ENCODE results near the gene TRIM71.

Gene TRIM71

DNA sequence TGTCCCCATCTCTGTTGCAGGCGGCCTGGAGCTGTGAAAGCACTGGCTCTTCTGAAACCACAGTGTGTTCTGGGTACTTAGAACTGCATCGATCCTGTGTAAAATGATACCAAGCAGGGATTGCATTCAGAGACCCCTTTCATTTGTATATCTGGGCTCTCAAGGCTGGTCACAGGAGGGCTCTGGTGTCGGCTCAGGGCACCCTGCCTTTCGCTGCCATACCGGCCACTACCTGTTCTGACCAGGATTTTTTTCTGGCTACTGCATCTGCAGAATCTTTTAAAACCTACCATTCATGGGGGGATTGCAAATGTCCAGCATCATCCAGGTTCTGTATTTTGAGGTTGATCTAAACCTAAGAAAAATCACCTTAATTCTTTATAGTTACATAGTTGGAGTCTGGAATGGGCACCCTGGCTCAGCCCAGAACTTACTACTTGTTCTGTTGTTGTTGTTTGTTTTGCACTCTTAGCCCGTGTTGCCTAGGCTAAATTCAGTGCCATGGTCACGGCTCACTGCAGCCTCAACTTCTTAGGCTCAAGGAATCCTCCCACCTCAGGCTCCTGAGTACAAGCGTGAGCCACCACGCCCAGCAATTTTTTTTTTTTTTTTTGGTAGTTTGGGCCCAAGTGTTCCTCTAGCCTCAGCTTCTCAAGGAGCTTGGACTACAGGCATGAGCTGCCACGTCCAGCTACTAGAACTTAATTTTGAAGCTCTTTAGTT, 52.7 kb downstream of the TRIM71 start:
- no peak for DNase-seq (ENCODE audit: low read depth in 2 of 2)
- TF ChIP-seq, protein P1, sequence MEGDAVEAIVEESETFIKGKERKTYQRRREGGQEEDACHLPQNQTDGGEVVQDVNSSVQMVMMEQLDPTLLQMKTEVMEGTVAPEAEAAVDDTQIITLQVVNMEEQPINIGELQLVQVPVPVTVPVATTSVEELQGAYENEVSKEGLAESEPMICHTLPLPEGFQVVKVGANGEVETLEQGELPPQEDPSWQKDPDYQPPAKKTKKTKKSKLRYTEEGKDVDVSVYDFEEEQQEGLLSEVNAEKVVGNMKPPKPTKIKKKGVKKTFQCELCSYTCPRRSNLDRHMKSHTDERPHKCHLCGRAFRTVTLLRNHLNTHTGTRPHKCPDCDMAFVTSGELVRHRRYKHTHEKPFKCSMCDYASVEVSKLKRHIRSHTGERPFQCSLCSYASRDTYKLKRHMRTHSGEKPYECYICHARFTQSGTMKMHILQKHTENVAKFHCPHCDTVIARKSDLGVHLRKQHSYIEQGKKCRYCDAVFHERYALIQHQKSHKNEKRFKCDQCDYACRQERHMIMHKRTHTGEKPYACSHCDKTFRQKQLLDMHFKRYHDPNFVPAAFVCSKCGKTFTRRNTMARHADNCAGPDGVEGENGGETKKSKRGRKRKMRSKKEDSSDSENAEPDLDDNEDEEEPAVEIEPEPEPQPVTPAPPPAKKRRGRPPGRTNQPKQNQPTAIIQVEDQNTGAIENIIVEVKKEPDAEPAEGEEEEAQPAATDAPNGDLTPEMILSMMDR (IDR thresholded peaks at IDR 0.05; ENCODE audit: low read depth, low read length): no peak
- H3K4me3 ChIP-seq (replicated peaks in 1 of 2; ENCODE audit: low read depth in 2 of 2, low read length in 2 of 2): no peak overlapping the region

DNA sequence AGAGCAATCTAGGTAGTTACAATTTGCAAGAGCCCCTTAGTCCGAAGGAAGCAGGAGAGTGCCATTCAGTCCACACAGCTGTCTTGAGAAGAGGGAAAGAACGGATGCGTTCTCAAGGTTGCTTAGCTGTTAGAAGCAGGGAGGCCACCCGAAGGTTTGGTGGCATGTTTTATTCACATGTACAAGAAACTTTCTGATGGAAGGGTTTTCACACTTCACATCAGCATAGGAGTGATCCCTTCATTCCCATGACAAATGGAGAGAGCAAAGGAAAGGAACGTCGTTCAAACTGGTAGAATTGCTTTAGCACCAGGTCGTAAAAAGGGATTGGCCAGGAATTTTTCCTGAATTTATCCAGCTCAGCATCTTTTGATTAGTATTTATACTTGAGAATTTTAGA, 53.5 kb downstream of the TRIM71 start:
- DNase-seq (ENCODE audit: low read depth in 2 of 2): no peak
- no peak overlapping the region for H3K4me3 ChIP-seq (replicated peaks in 1 of 2; ENCODE audit: low read depth in 2 of 2, low read length in 2 of 2)
- TF ChIP-seq, protein P1 (IDR thresholded peaks at IDR 0.05; ENCODE audit: low read depth, low read length): no peak

DNA sequence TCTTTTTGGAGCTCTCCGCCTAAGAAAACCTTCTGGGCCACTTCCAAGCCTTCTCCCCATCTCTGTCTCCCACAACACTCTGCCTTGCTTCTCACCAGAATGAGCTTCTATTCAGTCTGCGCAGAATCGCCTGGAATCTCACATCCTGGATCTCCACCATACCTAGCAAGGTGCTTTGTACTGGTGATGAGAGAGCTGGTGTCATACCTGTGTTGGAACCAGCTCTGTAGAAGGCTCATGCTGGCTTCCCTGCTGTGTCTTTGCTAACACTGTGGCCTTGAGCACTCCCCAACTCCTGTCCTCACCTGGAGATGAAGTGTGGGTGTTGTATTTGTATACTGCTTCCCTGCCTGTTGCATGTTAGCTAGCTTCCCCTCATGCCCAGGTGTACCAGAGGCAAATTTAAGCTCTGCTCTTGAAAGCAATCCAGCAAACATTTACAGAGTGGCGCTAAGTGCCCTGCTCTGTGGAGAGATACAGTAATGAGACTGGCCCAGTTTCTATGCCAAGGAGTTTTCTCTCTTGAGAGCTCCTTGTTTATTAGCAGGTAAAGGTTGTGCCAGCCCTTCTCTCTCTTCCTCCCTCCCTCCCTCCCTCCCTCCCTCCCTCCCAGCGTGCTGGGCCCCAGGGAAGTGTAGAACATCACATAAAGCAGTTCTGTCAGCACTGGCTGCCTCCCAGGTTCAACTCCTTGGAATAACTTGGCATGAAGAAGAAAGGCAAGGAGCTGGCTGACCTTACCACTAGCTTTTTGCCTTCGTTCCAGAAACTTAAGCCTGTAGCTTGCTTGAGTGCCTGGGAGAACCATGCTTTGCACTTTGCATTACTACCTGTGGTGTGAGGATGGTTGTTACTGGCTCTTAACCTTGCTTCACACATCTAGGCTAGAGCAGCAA, 54.9 kb downstream of the TRIM71 start:
- no peak overlapping the region for H3K4me3 ChIP-seq (replicated peaks in 1 of 2; ENCODE audit: low read depth in 2 of 2, low read length in 2 of 2)
- TF ChIP-seq, protein P1 (IDR thresholded peaks at IDR 0.05; ENCODE audit: low read depth, low read length): no peak
- peak in 1 of 2 donors; percentile 73 for DNase-seq (ENCODE audit: low read depth in 2 of 2)

DNA sequence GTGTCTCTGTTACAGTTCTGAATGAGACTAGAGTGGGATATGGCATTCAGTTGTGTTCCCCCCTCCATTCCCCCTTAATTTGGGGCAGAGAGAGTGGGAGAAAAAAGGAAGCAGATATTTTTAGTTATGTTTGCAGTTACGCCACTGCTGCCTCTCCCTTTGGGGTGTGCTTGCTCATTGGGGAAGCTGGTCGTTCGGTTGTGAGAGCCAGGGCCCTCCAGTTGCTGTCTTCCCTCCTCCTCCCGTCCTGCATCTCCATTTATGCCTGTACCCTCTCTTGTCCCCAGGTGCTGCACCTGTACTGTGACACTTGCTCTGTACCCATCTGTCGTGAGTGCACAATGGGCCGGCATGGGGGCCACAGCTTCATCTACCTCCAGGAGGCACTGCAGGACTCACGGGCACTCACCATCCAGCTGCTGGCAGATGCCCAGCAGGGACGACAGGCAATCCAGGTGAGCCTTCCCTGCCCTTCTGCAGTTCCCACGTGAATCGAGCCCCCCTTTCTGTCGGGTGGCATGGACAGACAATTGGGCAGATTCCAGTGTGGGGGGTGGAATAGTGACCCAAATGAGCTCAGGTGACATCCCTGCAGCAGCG, 55.8 kb downstream of the TRIM71 start:
- TF ChIP-seq, protein P1 (IDR thresholded peaks at IDR 0.05; ENCODE audit: low read depth, low read length): no peak
- no peak for DNase-seq (ENCODE audit: low read depth in 2 of 2)
- no peak overlapping the region for H3K4me3 ChIP-seq (replicated peaks in 1 of 2; ENCODE audit: low read depth in 2 of 2, low read length in 2 of 2)

DNA sequence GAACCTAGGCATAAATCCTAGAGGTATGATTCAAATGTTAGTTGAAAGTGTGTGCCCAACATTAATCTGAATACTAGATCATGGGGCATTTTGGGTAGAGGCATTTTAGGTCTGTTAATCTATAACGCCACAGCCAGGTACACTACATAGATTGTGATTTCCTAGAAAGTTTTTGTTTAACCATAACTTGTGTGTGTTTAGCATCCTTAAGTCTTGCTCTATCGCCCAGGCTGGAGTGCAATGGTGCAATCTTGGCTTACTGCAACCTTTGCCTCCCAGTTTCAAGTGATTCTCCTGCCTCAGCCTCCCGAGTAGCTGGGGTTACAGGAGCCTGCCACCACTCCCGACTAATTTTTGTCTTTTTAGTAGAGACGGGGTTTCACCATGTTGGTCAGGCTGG, 59.1 kb downstream of the TRIM71 start:
- DNase-seq (ENCODE audit: low read depth in 2 of 2): no peak
- no peak overlapping the region for H3K4me3 ChIP-seq (replicated peaks in 1 of 2; ENCODE audit: low read depth in 2 of 2, low read length in 2 of 2)
- TF ChIP-seq, protein P1 (IDR thresholded peaks at IDR 0.05; ENCODE audit: low read depth, low read length): no peak

DNA sequence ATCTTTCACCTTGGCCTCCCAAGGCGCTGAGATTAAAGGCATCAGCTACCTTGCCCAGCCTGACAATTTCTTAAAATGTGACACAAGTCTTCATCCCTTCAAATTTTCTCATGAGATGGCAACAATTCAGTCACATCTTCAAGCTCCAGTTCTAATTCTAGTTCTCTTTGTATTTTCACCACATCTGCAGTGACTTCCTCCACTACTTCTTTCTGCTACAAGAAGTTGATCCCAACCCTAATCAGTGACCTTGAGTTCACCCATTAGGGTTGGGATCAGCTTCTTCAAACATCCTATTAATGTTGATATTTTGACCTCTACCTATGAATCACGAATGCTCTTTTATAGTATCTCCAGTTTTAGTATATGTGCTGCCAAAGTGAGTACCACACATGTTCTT, 59.8 kb downstream of the TRIM71 start:
- TF ChIP-seq, protein P1 (IDR thresholded peaks at IDR 0.05; ENCODE audit: low read depth, low read length): no peak
- no peak for DNase-seq (ENCODE audit: low read depth in 2 of 2)
- no peak overlapping the region for H3K4me3 ChIP-seq (replicated peaks in 1 of 2; ENCODE audit: low read depth in 2 of 2, low read length in 2 of 2)

Measured in cardiac fibroblast (primary cell).